Fibroblast of lung (primary cell): ENCODE data around the gene USP31. TPM values are rescaled to one million over a fixed set of nuclear protein-coding genes. Genes with fewer than 3 reads are reported as not detected.

Experiments used
- DNase-seq, 2 donors: peaks; one replicate each; pipeline versions ENCODE4 v3.0.0 to v3.0.0-alpha.2; 2010; ENCODE audit warnings: low read depth in 2 of 2
- H2AFZ ChIP-seq: 2 replicates; pipeline ENCODE4 v1.5.1; 2012; ENCODE audit warnings: low read length, control low read depth, inconsistent platforms
- H3K27ac ChIP-seq: 2 replicates; pipeline ENCODE4 v1.5.1; 2011; ENCODE audit warnings: low read length, control low read depth; ENCODE audit not compliant: insufficient read depth
- H3K27me3 ChIP-seq: 2 replicates; pipeline ENCODE4 v1.5.1; 2011; ENCODE audit warnings: mild to moderate bottlenecking, low read length; ENCODE audit not compliant: control insufficient read depth, insufficient read depth
- H3K36me3 ChIP-seq: 2 replicates; pipeline ENCODE4 v1.5.1; 2011; ENCODE audit warnings: low read length; ENCODE audit not compliant: control insufficient read depth, insufficient read depth
- H3K4me1 ChIP-seq: 2 replicates; pipeline ENCODE4 v1.5.1; 2011; ENCODE audit warnings: low read length; ENCODE audit not compliant: control insufficient read depth, insufficient read depth; ENCODE audit errors: extremely low read depth
- H3K4me2 ChIP-seq: 2 replicates; pipeline ENCODE4 v1.5.1; 2011; ENCODE audit warnings: low read length, control low read depth; ENCODE audit not compliant: insufficient read depth; ENCODE audit errors: extremely low read depth
- H3K4me3 ChIP-seq, 4 experiments: fragments of 200-600 bp in 1 of 4; sonication (generic) in 1 of 4; replicated peaks in 1 of 4; 2 replicates each; pipeline ENCODE4 v1.5.1; 2011 to 2016; ENCODE audit warnings: low read length in 4 of 4, low read depth in 3 of 4, mild to moderate bottlenecking in 3 of 4, control low read depth in 2 of 4, inconsistent platforms in 1 of 4, mixed read lengths in 1 of 4; ENCODE audit not compliant: insufficient read depth in 1 of 4; ENCODE audit errors: control extremely low read depth in 1 of 4
- H3K79me2 ChIP-seq: 2 replicates; pipeline ENCODE4 v1.5.1; 2012; ENCODE audit warnings: mild to moderate bottlenecking, low read length, inconsistent platforms; ENCODE audit not compliant: control insufficient read depth, insufficient read depth
- H3K9ac ChIP-seq: 2 replicates; pipeline ENCODE4 v1.5.1; 2011; ENCODE audit warnings: mild to moderate bottlenecking, low read length, control low read depth; ENCODE audit not compliant: insufficient read depth
- H3K9me3 ChIP-seq: 2 replicates; pipeline ENCODE4 v1.5.1; 2012; ENCODE audit warnings: low read depth, low read length; ENCODE audit not compliant: control insufficient read depth, insufficient read depth
- H4K20me1 ChIP-seq: 2 replicates; pipeline ENCODE4 v1.5.1; 2011; ENCODE audit warnings: low read length; ENCODE audit not compliant: control insufficient read depth, insufficient read depth; ENCODE audit errors: extremely low read depth
- CTCF ChIP-seq, 2 donors: IDR thresholded peaks in 1 of 2; conservative IDR thresholded peaks in 1 of 2; 1 replicate in 1 of 2; 2 replicates in 1 of 2; pipeline ENCODE4 v1.5.1; 2011 to 2012; ENCODE audit warnings: low read length in 2 of 2, control low read depth in 1 of 2, inconsistent platforms in 1 of 2, low read depth in 1 of 2, mild to moderate bottlenecking in 1 of 2
- EZH2 ChIP-seq: IDR thresholded peaks from 2 replicates; pipeline ENCODE4 v1.5.1; 2012; ENCODE audit warnings: low read length, control low read depth, mild to moderate bottlenecking; ENCODE audit errors: missing control alignments
- polyA plus RNA-seq, 2 donors: library from polyadenylated mRNA; depleted of rRNA in 1 of 2; stranded (reverse) in 1 of 2; unstranded in 1 of 2; fragments of >200 nt; gene quantifications; 2 replicates each; pipeline ENCODE4 v1.2.1, GENCODE V29; 2011 to 2012; ENCODE audit warnings: missing spikeins in 1 of 2
- total RNA-seq: library from RNA; depleted of rRNA; stranded (reverse); fragments of >200 nt; gene quantifications from 2 replicates; pipeline ENCODE4 v1.2.1, GENCODE V29; 2014

Gene USP31
- total and polyA plus RNA-seq, 2 donors (not counting 1 experiment from before 2014, with no cell fraction given), result 4.8 to 5.8 TPM

DNA sequence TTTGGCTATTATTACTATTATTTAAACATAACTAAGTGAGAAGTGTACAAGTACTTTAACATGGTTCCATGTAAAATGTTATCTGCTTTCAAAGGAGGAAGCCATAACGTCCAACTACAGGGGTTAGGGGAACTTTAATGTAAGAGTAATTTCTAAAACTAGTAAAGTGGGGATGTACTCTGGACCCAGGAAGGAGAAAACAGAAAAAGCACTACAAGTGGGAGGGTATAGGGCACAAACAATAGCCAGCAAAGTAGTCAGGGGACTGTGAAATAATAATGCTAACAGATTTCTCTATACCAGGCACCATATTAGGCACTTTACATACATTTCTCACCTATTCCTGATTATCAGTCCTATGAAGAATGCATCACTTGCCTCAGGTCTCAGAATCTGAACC lies 19.6 kb downstream of the USP31 start:
- Histone ChIP-seq H3K4me2 (no peak overlapping the region), H4K20me1 (no peaks in the 10 kb centered on the region), H3K79me2 (peaks cover 23% of the 10 kb centered on the region), H3K9me3 (no peaks in the 10 kb centered on the region), H3K9ac (no peak overlapping the region), H3K4me3 (no peak overlapping the region), H2AFZ (no peak overlapping the region), H3K27ac (no peak overlapping the region), H3K36me3 (no peaks in the 10 kb centered on the region), H3K27me3 (no peaks in the 10 kb centered on the region), H3K4me1 (peaks cover 3% of the 10 kb centered on the region)
- no peak for DNase-seq
- TF ChIP-seq CTCF (conservative IDR thresholded peaks at IDR 0.05 in 1 of 2, IDR thresholded peaks at IDR 0.05 in 1 of 2; ENCODE audit: low read depth in 1 of 2, low read length in 2 of 2), result no peak
- TF ChIP-seq EZH2, result no peak

- Histone ChIP-seq H3K4me2 (no peak overlapping the region), H3K27me3 (no peaks in the 10 kb centered on the region), H2AFZ (no peak overlapping the region), H3K9me3 (no peaks in the 10 kb centered on the region), H3K4me1 (peaks cover 3% of the 10 kb centered on the region), H3K79me2 (peaks cover 27% of the 10 kb centered on the region), H3K9ac (no peak overlapping the region), H3K27ac (no peak overlapping the region), H4K20me1 (no peaks in the 10 kb centered on the region), H3K36me3 (no peaks in the 10 kb centered on the region), H3K4me3 (no peak overlapping the region)
- no peak for DNase-seq
- no peak for TF ChIP-seq EZH2
- TF ChIP-seq CTCF (conservative IDR thresholded peaks at IDR 0.05 in 1 of 2, IDR thresholded peaks at IDR 0.05 in 1 of 2; ENCODE audit: low read depth in 1 of 2, low read length in 2 of 2), result no peak
Observed at GRCh38 chr16:23128056-23128455, 21.2 kb downstream of the USP31 start.

DNA sequence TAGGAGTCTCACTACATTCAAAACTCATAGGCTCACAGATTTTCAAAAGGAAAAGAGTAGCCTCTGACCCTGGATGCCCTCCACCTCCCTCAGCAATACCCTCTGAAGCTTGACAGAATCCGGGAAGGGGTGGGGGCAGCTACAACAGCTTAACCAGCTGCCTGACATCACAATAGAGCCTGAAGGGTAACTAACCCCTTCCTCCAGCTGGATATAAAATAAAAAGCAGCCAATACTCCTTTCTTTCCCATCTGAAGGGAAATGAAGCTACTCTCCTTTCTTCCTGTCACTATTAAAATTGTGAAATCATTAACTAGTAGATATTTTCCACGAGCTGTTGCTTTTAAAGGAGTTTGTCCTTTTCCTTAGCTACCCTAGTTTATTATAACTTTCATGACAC lies 24.0 kb downstream of the USP31 start:
- peaks cover 19% of the 10 kb centered on the region for H3K79me2 ChIP-seq
- H4K20me1 ChIP-seq, result no peaks in the 10 kb centered on the region
- no peak overlapping the region for H3K27ac ChIP-seq

More for the DNA sequence above, 24.0 kb downstream of the USP31 start:
- no peak for TF ChIP-seq CTCF (conservative IDR thresholded peaks at IDR 0.05 in 1 of 2, IDR thresholded peaks at IDR 0.05 in 1 of 2; ENCODE audit: low read depth in 1 of 2, low read length in 2 of 2)
- no peak for TF ChIP-seq EZH2
- H3K27me3 ChIP-seq, result no peaks in the 10 kb centered on the region
- no peak overlapping the region for H3K4me3 ChIP-seq
- no peak for DNase-seq
- no peak overlapping the region for H3K4me2 ChIP-seq
- peaks cover 3% of the 10 kb centered on the region for H3K4me1 ChIP-seq
- H2AFZ ChIP-seq, result no peak overlapping the region
- H3K9ac ChIP-seq, result no peak overlapping the region
- no peaks in the 10 kb centered on the region for H3K36me3 ChIP-seq
- no peaks in the 10 kb centered on the region for H3K9me3 ChIP-seq
